ENCODE measurements around the gene FRS3. TPM values are rescaled to one million over a fixed set of nuclear protein-coding genes. Genes with fewer than 3 reads are reported as not detected.

Gene FRS3
- total and polyA plus RNA-seq, 5 donors from 2014 or later = 1.3 to 6.4 (median 1.5) TPM

Other genes starting within 250 kb of the FRS3 start
- 9.9 TPM for gene FOXP4, start 233.5 kb downstream of the FRS3 start, total RNA-seq
- under 1 TPM; 0.26 to 0.49 (median 0.33) TPM for gene FOXP4, start 233.5 kb downstream of the FRS3 start, polyA plus RNA-seq
- gene MDFI, start 141.4 kb downstream of the FRS3 start, total RNA-seq = not detected
- not detected for gene MDFI, start 141.4 kb downstream of the FRS3 start, polyA plus RNA-seq
- 26.7 TPM for gene TFEB, start 44.3 kb downstream of the FRS3 start, total RNA-seq
- gene TFEB, start 44.3 kb downstream of the FRS3 start, polyA plus RNA-seq = 10 to 100 TPM in 1 of 4 donors, 1 to 10 TPM in 3; 8.0 to 11.0 (median 8.7) TPM
- gene PGC, start 32.5 kb downstream of the FRS3 start, total RNA-seq = not detected
- gene PGC, start 32.5 kb downstream of the FRS3 start, polyA plus RNA-seq = not detected
- gene PRICKLE4, start 882 bp upstream of the FRS3 start, total RNA-seq = not detected
- not detected for gene PRICKLE4, start 882 bp upstream of the FRS3 start, polyA plus RNA-seq
- gene TOMM6, start 7.8 kb upstream of the FRS3 start, total RNA-seq = 102 TPM
- gene TOMM6, start 7.8 kb upstream of the FRS3 start, polyA plus RNA-seq = 100 to 1,000 TPM; 315 to 364 (median 362) TPM
- 2.9 TPM for gene USP49, start 115.5 kb upstream of the FRS3 start, total RNA-seq
- gene USP49, start 115.5 kb upstream of the FRS3 start, polyA plus RNA-seq = 1 to 10 TPM in 1 of 4 donors, under 1 TPM in 3; 0.34 to 1.0 (median 0.47) TPM
- 4.3 TPM for gene MED20, start 141.2 kb upstream of the FRS3 start, total RNA-seq
- gene MED20, start 141.2 kb upstream of the FRS3 start, polyA plus RNA-seq = 1 to 10 TPM; 3.0 to 7.9 (median 6.1) TPM
- 1.8 TPM for gene BYSL, start 141.6 kb upstream of the FRS3 start, total RNA-seq
- 1 to 10 TPM; 5.0 to 7.6 (median 5.9) TPM for gene BYSL, start 141.6 kb upstream of the FRS3 start, polyA plus RNA-seq
- 319 TPM for gene CCND3, start 161.9 kb upstream of the FRS3 start, total RNA-seq
- 100 to 1,000 TPM; 246 to 564 (median 389) TPM for gene CCND3, start 161.9 kb upstream of the FRS3 start, polyA plus RNA-seq

Measured in CD4-positive, CD25-positive, alpha-beta regulatory T cell (primary cell).